HEK293 (cell line): ENCODE measurements around the gene SLC10A7.

Source experiments
- CTCF ChIA-PET: fragments of 350-600 bp; formaldehyde crosslinking; extraction: SDS; loops from one replicate; lab custom pipeline; 2021; ENCODE audit warnings: antibody characterized with exemption; lab: Yijun Ruan, JAX
- POLR2A ChIA-PET: fragments of 300-600 bp; formaldehyde crosslinking; extraction: SDS; loops from one replicate; lab custom pipeline; 2020; ENCODE audit warnings: antibody characterized with exemption, inconsistent platforms; lab: Yijun Ruan, JAX
- H3K27ac ChIP-seq: fragments of 200-500 bp; sonication (Bioruptor generic); 2 replicates; pipeline ENCODE4 v1.5.1; 2014; ENCODE audit warnings: low read depth, low read length, control low read depth, inconsistent platforms; ENCODE audit errors: extremely low read depth
- H3K36me3 ChIP-seq, 2 experiments: fragments of 200-500 bp in 1 of 2; sonication (Bioruptor generic) in 1 of 2; 1 replicate in 1 of 2; 2 replicates in 1 of 2; pipeline ENCODE4 v1.5.1; 2014 to 2017; ENCODE audit warnings: inconsistent platforms in 2 of 2, low read length in 2 of 2; ENCODE audit not compliant: control insufficient read depth in 2 of 2, insufficient read depth in 1 of 2
- H3K4me1 ChIP-seq: fragments of 200-500 bp; sonication (Bioruptor generic); 2 replicates; pipeline ENCODE4 v1.5.1; 2014; ENCODE audit warnings: mild to moderate bottlenecking, low read length, inconsistent platforms; ENCODE audit not compliant: control insufficient read depth, insufficient read depth
- H3K4me3 ChIP-seq: 2 replicates; pipeline ENCODE4 v1.5.1; 2011; ENCODE audit warnings: low read depth, mild to moderate bottlenecking, control low read depth, low read length, moderate library complexity
- H3K9me3 ChIP-seq: fragments of 200-500 bp; sonication (Bioruptor generic); 2 replicates; pipeline ENCODE4 v1.5.1; 2014; ENCODE audit warnings: low read depth, low read length, inconsistent platforms; ENCODE audit not compliant: control insufficient read depth, insufficient read depth
- INSM2 ChIP-seq: fragments of 450-650 bp; formaldehyde crosslinking; IDR thresholded peaks from 2 replicates; pipeline ENCODE4 v1.5.1; 2016; ENCODE audit warnings: missing biosample characterization, missing genetic modification characterization
- KLF8 ChIP-seq: fragments of 450-650 bp; formaldehyde crosslinking; IDR thresholded peaks from 2 replicates; pipeline ENCODE4 v1.5.1; 2016; ENCODE audit warnings: missing biosample characterization, missing genetic modification characterization
- PRDM4 ChIP-seq: fragments of 450-650 bp; formaldehyde crosslinking; IDR thresholded peaks from 2 replicates; pipeline ENCODE4 v1.5.1; 2017; ENCODE audit warnings: missing biosample characterization, missing genetic modification characterization
- REPIN1 ChIP-seq: fragments of 450-650 bp; formaldehyde crosslinking; IDR thresholded peaks from 2 replicates; pipeline ENCODE4 v1.5.1; 2017; ENCODE audit warnings: missing biosample characterization, missing genetic modification characterization, low read depth
- SETDB1 ChIP-seq: IDR thresholded peaks from one replicate; pipeline ENCODE4 v1.6.1; 2017; ENCODE audit warnings: mild to moderate bottlenecking, low read length, moderate library complexity, mixed read lengths; ENCODE audit not compliant: insufficient read length
- ZBTB10 ChIP-seq: fragments of 450-650 bp; formaldehyde crosslinking; IDR thresholded peaks from 2 replicates; pipeline ENCODE4 v1.5.1; 2016; ENCODE audit warnings: missing biosample characterization, missing genetic modification characterization
- ZBTB17 ChIP-seq: fragments of 450-650 bp; formaldehyde crosslinking; IDR thresholded peaks from 2 replicates; pipeline ENCODE4 v1.5.1; 2016; ENCODE audit warnings: missing biosample characterization, missing genetic modification characterization
- ZFP37 ChIP-seq: fragments of 450-650 bp; formaldehyde crosslinking; IDR thresholded peaks from 2 replicates; pipeline ENCODE4 v1.5.1; 2016; ENCODE audit warnings: missing biosample characterization, missing genetic modification characterization
- ZNF112 ChIP-seq: fragments of 450-650 bp; formaldehyde crosslinking; IDR thresholded peaks from 2 replicates; pipeline ENCODE4 v1.5.0; 2017; ENCODE audit warnings: missing biosample characterization, missing genetic modification characterization
- ZNF155 ChIP-seq: fragments of 450-650 bp; formaldehyde crosslinking; IDR thresholded peaks from 2 replicates; pipeline ENCODE4 v1.5.1; 2016; ENCODE audit warnings: missing biosample characterization, missing genetic modification characterization
- ZNF324 ChIP-seq: fragments of 450-650 bp; formaldehyde crosslinking; IDR thresholded peaks from 2 replicates; pipeline ENCODE4 v1.5.1; 2016; ENCODE audit warnings: missing biosample characterization, missing genetic modification characterization
- ZNF366 ChIP-seq: fragments of 450-650 bp; formaldehyde crosslinking; conservative IDR thresholded peaks from 2 replicates; pipeline ENCODE4 v1.5.1; 2016; ENCODE audit warnings: missing biosample characterization, missing genetic modification characterization
- ZNF391 ChIP-seq: fragments of 450-650 bp; formaldehyde crosslinking; IDR thresholded peaks from 2 replicates; pipeline ENCODE4 v1.5.1; 2016; ENCODE audit warnings: low read depth, missing biosample characterization, missing genetic modification characterization, borderline replicate concordance
- ZNF473 ChIP-seq: fragments of 450-650 bp; formaldehyde crosslinking; IDR thresholded peaks from 2 replicates; pipeline ENCODE4 v1.5.1; 2017; ENCODE audit warnings: missing biosample characterization, missing genetic modification characterization
- ZNF558 ChIP-seq: fragments of 450-650 bp; formaldehyde crosslinking; IDR thresholded peaks from 2 replicates; pipeline ENCODE4 v1.5.1; 2016; ENCODE audit warnings: missing biosample characterization, missing genetic modification characterization
- ZNF571 ChIP-seq: fragments of 450-650 bp; formaldehyde crosslinking; IDR thresholded peaks from 2 replicates; pipeline ENCODE4 v1.5.0; 2017; ENCODE audit warnings: missing biosample characterization, missing genetic modification characterization
- ZNF626 ChIP-seq: fragments of 450-650 bp; sonication (Bioruptor Pico); formaldehyde crosslinking; IDR thresholded peaks from 2 replicates; pipeline ENCODE4 v1.5.1; 2018; ENCODE audit warnings: missing biosample characterization, missing genetic modification characterization, inconsistent platforms
- ZXDB ChIP-seq: fragments of 450-650 bp; formaldehyde crosslinking; IDR thresholded peaks from 2 replicates; pipeline ENCODE4 v1.5.1; 2016; ENCODE audit warnings: missing biosample characterization, missing genetic modification characterization
- TF ChIP-seq, protein P1 (sequence below): fragments of 450-650 bp; IDR thresholded peaks from 2 replicates; pipeline ENCODE4 v1.5.1; 2018; ENCODE audit warnings: missing biosample characterization, missing genetic modification characterization
- TF ChIP-seq, protein P2 (sequence below): fragments of 450-650 bp; formaldehyde crosslinking; IDR thresholded peaks from 2 replicates; pipeline ENCODE4 v1.5.1; 2016; ENCODE audit warnings: missing biosample characterization, missing genetic modification characterization
- TF ChIP-seq, protein P3 (sequence below): fragments of 450-650 bp; formaldehyde crosslinking; IDR thresholded peaks from 2 replicates; pipeline ENCODE4 v1.5.1; 2016; ENCODE audit warnings: missing biosample characterization, missing genetic modification characterization
- TF ChIP-seq, protein P4 (sequence below): fragments of 450-650 bp; formaldehyde crosslinking; IDR thresholded peaks from 2 replicates; pipeline ENCODE4; 2016; ENCODE audit warnings: missing biosample characterization, missing genetic modification characterization

SLC10A7 gene

GRCh38 chr4:146247356-146247755 is 274.4 kb downstream of the SLC10A7 start:
- Histone ChIP-seq H3K36me3 (no peaks in the 10 kb centered on the region), H3K4me3 (no peak overlapping the region), H3K27ac (no peak overlapping the region), H3K4me1 (no peaks in the 10 kb centered on the region), H3K9me3 (no peaks in the 10 kb centered on the region)
- CTCF ChIA-PET = no interaction called here
- no peak for TF ChIP-seq ZNF473 (tag by site-specific recombination)
- no peak for TF ChIP-seq ZNF391 (tag by site-specific recombination)
- TF ChIP-seq SETDB1 = no peak
- no peak for TF ChIP-seq ZXDB (tag by site-specific recombination)
- TF ChIP-seq, protein P1, sequence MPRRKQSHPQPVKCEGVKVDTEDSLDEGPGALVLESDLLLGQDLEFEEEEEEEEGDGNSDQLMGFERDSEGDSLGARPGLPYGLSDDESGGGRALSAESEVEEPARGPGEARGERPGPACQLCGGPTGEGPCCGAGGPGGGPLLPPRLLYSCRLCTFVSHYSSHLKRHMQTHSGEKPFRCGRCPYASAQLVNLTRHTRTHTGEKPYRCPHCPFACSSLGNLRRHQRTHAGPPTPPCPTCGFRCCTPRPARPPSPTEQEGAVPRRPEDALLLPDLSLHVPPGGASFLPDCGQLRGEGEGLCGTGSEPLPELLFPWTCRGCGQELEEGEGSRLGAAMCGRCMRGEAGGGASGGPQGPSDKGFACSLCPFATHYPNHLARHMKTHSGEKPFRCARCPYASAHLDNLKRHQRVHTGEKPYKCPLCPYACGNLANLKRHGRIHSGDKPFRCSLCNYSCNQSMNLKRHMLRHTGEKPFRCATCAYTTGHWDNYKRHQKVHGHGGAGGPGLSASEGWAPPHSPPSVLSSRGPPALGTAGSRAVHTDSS (tag by site-specific recombination) = no peak
- TF ChIP-seq, protein P2, sequence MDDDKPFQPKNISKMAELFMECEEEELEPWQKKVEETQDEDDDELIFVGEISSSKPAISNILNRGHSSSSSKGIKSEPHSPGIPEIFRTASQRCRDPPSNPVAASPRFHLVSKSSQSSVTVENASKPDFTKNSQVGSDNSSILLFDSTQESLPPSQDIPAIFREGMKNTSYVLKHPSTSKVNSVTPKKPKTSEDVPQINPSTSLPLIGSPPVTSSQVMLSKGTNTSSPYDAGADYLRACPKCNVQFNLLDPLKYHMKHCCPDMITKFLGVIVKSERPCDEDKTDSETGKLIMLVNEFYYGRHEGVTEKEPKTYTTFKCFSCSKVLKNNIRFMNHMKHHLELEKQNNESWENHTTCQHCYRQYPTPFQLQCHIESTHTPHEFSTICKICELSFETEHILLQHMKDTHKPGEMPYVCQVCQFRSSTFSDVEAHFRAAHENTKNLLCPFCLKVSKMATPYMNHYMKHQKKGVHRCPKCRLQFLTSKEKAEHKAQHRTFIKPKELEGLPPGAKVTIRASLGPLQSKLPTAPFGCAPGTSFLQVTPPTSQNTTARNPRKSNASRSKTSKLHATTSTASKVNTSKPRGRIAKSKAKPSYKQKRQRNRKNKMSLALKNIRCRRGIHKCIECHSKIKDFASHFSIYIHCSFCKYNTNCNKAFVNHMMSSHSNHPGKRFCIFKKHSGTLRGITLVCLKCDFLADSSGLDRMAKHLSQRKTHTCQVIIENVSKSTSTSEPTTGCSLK (tag by site-specific recombination) = no peak
- no peak for TF ChIP-seq ZBTB17
- TF ChIP-seq ZFP37 (tag by site-specific recombination) = no peak
- no peak for TF ChIP-seq KLF8 (tag by site-specific recombination)
- no peak for TF ChIP-seq ZNF626 (tag by site-specific recombination)
- no peak for TF ChIP-seq ZNF366 (tag by site-specific recombination)
- no peak for TF ChIP-seq ZNF571
- TF ChIP-seq ZBTB10 (tag by site-specific recombination) = no peak
- TF ChIP-seq ZNF558 (tag by site-specific recombination) = no peak
- POLR2A ChIA-PET = no interaction called here

GRCh38 chr4:146246381-146246780 is 275.4 kb downstream of the SLC10A7 start:
- no peaks in the 10 kb centered on the region for H3K4me1 ChIP-seq
- TF ChIP-seq, protein P3, sequence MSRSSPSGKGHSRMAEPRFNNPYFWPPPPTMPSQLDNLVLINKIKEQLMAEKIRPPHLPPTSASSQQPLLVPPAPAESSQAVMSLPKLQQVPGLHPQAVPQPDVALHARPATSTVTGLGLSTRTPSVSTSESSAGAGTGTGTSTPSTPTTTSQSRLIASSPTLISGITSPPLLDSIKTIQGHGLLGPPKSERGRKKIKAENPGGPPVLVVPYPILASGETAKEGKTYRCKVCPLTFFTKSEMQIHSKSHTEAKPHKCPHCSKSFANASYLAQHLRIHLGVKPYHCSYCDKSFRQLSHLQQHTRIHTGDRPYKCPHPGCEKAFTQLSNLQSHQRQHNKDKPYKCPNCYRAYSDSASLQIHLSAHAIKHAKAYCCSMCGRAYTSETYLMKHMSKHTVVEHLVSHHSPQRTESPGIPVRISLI = no peak
- TF ChIP-seq ZNF324 (tag by site-specific recombination) (no peak), ZFP37 (tag by site-specific recombination) (no peak), REPIN1 (tag by site-specific recombination) (no peak), PRDM4 (tag by site-specific recombination) (no peak), ZNF155 (tag by site-specific recombination) (no peak), ZNF112 (tag by site-specific recombination) (no peak), INSM2 (tag by site-specific recombination) (no peak)
- TF ChIP-seq, protein P4, sequence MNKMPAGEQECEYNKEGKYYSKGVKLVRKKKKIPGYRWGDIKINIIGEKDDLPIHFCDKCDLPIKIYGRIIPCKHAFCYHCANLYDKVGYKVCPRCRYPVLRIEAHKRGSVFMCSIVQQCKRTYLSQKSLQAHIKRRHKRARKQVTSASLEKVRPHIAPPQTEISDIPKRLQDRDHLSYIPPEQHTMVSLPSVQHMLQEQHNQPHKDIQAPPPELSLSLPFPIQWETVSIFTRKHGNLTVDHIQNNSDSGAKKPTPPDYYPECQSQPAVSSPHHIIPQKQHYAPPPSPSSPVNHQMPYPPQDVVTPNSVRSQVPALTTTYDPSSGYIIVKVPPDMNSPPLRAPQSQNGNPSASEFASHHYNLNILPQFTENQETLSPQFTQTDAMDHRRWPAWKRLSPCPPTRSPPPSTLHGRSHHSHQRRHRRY (tag by site-specific recombination) = no peak
- H3K4me3 ChIP-seq = no peak overlapping the region
- no peaks in the 10 kb centered on the region for H3K9me3 ChIP-seq
- no peaks in the 10 kb centered on the region for H3K36me3 ChIP-seq
- ChIA-PET CTCF (no interaction called here), POLR2A (no interaction called here)
- no peak overlapping the region for H3K27ac ChIP-seq
